Stimulated activated CD4-positive, alpha-beta T cell treated with anti-CD3 and anti-CD28 coated beads, Interleukin-1b, Interleukin-23, amount 100 ng/mL, for 4 hours (primary cell): ENCODE measurements around the gene ARHGDIA.
"Not testable (repeated sequence)": the region's sequence is repeated elsewhere in the genome, so short reads cannot be mapped to it uniquely, and the experiment has no call there.

Source experiments
- DNase-seq, 2 donors: peaks; one replicate each; pipeline ENCODE4 v3.0.0-alpha.2; 2020; ENCODE audit warnings: low read depth in 2 of 2

The ARHGDIA gene

DNA sequence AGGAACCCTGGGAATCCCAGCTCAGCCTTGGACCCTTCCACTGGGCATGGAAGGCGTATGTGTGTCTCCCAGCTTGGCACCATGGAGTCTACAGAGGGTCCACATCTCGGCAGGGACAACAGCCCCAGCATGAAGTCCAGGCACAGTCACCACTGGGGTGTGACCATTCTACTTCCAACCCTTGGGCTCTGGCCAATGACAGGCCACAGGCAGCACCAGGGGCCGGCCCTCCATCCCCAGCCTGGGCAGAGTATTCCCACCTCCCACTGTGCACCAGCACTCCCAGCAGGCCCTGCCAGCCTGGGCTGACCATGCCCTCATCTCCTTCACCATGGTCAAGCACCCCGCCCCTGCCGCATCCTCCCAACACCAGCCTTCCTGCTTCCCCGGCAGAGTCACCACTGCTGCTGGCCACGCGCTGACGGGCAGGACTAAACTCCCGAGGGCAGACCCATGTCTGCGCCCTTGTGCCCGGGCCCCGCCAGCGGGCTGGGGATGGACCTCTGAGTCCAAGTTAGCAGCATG lies 26.7 kb downstream of the ARHGDIA start:
- DNase-seq: no peak

DNA sequence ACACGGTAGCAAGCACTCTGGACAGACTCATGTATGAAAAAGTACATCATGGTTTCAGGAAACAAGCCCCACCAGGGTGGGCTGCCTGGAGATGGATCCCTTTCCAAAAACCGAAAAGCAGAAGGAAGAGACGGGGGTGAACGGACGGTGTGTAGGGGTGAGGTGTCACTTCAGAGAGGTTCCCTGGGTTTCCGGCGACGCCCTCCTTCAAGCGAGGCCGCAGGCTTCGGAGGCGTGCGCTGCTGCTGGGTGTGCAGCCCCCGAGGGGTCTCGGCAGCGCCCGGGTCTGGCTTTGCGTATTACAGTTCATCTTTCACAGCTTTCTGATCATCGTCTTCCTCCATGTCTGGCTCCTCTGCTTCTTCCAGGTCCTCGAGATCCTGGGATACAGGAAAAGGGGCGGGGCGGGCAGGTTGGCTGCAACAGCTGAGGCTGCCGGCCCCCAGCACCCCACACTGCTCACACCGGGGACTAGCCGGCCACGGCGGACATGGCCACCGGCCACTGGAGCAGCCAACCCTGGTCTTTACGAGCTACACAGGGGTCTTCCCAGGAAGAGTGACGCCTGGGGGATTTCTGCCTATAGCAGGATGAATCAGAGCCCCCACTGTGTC lies 27.3 kb downstream of the ARHGDIA start:
- no peak for DNase-seq

DNA sequence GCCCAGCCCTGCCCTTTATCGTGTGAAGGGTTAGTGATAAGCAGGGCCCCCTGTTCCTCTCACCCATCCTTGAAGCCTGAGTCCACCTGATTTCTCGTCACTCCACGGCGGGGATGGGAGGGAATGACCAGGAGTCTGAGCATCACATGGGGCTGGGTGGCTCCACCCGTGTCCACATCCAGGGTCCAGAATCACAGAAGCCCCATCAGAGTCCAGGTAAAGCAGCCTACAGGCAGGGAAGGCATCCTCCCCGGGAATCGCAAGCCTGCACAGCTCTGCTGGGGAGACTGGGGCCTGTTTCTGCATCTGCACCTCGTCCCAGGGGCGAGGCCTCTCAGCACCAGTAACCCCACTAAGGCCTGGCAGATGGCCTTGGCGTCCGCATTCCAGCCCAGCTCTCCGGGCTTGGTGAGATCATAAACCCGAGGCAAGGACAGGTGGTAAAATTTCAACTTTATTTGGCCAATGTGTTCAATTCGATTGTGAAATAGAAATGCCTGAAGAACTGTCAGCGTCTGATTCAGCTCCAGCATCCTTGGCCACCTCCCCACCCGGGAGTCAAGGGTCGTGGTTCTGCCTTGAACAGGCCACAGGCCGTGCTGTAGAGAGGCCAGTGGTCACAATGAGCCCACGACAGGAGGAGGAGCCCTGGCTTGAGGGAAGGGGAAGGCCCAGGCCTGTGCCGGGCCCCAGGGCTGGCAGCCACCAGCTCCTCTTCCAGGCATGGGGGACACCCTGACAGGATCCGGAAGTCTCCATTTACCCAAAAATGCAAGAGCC lies 28.2 kb downstream of the ARHGDIA start:
- no peak for DNase-seq

DNA sequence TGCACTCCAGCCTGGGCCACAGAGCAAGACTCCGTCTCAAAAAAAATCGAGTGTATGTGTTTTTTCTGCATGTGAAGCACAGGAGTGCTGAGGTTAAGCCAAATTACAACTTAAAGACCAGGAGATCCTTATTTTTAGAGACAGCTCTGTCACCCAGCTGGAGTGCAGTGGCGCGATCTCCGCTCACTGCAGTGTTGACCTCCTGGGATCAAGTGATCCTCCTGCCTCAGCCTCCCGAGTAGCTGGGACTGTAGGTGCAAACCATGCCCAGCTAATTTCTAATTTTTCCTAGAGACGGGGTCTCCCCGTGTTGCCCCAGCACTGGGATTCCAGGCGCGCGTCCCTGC lies 28.8 kb downstream of the ARHGDIA start:
- no peak for DNase-seq

DNA sequence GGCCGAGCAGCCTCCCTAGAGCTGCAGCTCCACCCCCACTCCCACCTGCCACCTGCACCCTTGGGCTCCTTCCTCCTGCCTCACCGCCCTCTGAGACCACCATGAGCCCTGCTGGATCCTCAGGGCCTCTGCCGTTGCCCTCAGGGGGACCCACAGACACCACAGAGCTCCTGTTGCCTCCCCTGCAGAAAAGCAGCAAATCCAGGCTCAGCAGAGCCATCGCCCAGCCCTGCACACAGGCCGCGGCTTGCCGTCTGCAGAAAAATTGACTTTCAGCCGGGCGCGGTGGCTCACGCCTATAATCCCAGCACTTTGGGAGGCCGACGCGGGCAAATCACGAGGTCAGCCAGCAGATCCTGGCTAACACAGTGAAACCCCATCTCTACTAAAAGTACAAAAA lies 29.3 kb downstream of the ARHGDIA start:
- no peak for DNase-seq

DNA sequence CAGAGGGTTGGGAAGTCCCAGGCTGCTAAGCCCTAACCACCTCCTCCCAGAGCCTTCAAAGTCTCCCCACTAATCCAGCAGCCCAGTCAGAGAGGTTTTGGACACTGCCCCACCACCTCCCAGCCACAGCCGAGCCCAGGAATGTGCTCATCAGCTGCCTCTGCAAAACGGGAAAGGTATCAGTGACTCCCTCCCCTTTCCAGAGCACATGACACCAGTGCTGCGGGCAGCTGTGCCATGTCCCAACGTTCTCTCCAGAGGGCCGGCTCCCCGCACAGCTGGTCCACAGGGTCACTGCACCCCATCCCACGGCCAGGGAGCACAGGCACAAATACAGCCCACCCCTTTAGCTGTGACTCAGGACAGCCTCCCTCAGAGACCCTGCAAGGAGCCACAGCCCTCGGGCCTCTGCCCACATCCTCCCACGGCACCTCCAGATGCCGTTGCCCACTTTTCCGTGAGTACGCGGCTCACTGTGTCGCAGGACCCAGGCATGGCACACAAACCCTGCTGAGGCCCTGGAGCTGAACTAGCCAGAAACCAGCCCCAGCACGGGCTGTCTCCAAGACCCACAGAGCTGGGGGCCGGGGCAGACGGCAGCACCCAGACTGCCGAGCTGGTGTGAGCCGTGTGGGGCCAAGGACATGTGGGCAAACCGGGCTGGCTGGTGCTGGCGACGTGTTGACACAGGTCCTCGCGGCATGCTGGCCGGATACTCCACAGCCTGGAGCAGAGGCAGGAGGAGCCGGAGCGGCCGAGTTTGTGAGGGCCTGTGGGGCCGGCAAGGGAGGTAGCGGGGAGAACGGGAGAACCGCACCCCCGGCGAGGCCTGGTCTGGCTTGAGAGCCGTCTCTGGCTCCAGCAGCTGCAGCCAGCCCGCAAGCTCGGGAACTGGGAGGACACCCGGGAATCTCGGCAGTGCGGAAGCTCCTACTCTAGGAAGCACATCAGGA lies 30.0 kb downstream of the ARHGDIA start:
- no peak for DNase-seq

DNA sequence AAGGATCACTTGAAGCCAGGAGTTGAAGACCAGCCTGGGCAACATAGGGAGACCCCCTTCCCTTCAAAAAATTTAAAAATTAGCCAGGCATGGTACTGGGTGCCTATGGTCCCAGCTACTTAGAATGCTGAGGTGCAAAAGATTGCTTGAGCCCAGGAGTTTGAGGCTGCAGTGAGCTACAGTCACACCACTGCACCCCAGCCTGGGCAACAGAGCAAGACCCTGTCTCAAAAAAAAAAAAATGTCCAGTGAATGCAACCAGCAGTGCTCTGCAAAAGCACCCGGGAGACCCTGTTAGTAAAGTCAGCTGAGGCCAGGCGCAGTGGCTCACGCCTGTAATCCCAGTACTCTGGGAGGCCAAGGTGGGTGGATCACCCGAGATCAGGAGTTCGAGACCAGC lies 31.1 kb downstream of the ARHGDIA start:
- not testable (repeated sequence) for DNase-seq

DNA sequence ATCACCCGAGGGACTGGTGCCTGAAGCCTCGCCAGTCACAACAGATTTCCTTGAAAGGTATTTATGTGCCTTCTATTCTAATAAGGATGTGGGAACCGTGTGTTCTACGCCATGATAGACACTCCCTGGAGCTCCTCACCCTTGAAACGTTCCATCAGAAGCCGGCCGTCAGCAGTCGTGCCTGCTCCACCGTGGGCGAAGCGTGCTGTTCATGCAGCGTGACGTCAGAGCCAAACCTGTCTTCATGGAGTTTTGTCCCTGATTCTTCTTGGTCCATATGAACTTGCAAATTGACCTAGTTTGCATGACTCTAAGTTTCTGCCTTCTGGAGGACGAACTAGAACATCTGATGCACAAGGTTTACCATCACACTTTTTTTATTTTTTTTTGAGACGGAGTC lies 31.8 kb downstream of the ARHGDIA start:
- no peak for DNase-seq

DNA sequence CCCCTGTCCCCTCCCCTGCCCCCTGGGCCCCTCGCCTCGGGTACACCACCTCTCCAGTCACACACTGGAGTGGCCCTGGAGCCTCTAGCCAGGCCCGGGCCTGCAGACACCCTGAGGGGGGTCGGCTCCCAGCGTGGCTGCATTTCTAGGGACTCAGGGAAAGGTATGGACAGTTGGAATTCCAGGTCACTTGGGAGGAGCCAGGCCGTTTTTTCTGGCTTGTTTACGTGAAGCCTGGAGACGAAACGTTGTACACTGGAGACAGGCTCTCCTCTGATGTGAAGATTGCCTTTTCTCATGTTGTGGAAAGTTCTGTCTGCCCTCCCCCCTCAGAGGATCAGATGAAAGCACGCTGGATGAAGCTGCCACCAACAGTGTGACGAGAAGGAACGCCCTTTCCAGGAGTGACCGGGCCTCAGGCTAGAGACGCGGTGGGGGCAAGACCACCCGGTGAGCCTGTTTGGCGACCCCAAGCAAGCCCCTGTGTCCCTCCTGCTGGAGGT lies 32.3 kb downstream of the ARHGDIA start:
- DNase-seq: no peak

DNA sequence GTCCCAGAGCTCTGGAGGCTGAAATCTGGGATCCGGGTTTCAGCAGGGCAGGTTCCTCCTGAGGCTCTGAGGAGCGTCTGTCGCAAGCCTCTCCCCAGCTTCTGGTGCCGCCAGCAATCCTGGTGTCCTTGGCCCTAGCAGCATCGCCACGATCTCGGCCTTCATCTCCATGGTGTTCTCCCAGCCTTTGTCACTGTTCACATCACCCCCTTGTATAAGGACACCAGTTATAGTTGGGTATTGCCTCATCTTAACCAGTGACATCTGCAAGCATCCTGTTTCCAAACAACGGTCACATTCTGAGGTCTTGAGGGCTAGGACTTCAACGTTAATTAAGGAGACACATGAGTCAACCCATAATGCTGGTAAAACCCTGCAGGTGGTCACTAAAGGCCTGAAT lies 33.5 kb downstream of the ARHGDIA start:
- DNase-seq: no peak

DNA sequence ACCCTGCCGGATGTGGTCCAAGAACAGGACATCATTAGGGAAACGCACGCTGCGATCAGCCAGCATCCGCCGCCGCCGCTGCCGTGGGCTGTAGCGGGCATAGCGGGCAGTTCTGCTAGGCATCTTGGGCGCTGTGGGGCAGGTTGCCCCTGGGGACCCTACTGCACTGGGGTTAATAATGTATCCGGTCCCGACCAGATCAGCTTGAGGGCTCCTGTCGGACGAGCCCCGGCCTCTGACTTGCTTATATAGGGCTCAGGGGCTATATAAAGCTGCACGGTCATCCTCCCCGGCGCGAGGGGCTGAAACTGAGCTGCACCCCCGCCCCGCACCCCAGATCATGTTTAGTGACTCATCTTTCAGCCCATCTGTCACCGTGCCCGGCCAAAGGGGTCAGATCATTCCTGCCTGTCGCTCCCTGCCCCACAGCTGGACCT lies 36.3 kb downstream of the ARHGDIA start, which contains the start of gene PPP1R27:
Gene PPP1R27, minus strand, starts transcription at position 220 of the 437 bp plus-strand sequence. Its CDS starts 97 bp downstream, at position 123.
- DNase-seq: no peak

DNA sequence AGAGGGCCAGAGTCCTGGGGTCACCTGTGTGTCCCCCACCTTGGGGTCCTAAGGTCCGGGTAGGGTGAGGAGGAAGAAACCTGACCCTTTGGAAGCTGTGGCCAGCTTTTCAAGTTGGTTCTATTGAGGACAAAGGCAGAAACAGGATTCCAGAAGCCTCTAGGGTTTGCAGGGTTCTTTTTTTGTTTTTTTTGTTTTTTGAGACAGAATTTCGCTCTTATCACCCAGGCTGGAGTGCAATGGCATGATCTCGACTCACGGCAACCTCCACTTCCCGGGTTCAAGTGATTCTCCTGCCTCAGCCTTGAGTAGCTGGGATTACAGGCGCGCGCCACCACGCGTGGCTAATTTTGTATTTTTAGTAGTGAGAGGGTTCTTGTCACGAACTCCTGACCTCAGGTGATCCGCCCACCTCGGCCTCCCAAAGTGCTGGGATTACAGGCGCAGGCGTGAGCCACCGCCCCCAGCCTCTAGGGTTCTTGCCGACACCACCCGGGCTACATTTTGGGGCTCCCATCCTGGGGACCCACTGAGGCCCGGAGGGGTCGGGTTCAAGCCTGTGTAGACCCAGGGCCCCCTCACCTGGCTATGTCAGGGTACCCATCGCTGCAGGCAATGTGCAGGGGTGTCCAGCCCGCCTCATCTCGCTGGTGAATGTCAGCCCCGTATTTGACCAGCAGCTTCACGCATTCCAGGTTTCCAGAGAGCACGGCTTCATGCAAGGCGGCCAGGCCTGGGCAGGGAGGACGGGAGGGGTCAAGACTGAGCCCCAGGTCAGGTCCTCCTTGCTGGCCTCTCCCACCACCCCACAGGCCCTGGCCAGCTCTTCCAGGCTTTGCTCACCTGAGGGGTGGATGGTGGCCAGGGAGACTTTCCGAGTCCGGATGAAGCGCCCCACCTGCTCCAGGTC lies 37.0 kb downstream of the ARHGDIA start:
- no peak for DNase-seq

DNA sequence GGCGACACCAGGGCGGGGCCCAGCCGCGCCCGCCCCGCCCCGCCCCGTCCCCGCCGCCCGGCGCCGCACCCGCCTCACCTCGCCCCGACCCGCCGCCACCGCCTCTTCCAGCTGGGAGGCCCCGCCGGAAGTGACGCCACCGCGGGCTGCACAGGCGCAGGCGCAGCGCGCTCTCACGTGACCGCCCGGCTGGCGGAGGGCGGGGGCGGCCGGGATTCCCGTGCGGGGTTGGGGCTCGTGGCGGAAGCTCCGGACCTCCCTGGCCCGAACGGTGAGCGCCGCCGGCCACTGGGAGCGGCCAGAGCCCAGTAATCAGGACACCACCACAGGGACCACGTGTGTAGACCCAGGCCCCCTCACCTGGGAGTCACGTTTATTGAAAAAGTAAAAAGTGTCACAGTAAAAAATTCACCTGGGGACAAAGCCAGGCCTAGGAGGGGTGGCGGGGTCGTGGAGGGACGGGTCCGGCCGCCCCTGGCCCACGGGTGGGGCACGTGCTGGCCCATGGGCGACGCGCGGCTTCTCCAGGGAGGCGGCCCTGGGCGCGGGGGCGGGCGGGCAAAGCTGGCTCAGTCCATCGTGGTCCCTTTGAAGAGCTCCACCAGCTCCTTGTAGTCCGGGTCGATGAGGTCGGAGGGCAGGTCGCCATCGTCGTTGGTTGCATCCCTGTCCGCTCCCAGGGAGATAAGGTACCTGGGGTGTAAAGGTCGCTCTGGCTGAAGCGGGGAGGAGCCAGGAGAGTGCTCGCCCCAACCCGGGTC lies 37.8 kb downstream of the ARHGDIA start, which contains the start of gene MCRIP1:
Gene MCRIP1, minus strand, starts transcription at position 132 of the 761 bp plus-strand sequence. CDS start 8,785 bp downstream, outside the sequence.
- DNase-seq: peak; percentile 91 to 96

DNA sequence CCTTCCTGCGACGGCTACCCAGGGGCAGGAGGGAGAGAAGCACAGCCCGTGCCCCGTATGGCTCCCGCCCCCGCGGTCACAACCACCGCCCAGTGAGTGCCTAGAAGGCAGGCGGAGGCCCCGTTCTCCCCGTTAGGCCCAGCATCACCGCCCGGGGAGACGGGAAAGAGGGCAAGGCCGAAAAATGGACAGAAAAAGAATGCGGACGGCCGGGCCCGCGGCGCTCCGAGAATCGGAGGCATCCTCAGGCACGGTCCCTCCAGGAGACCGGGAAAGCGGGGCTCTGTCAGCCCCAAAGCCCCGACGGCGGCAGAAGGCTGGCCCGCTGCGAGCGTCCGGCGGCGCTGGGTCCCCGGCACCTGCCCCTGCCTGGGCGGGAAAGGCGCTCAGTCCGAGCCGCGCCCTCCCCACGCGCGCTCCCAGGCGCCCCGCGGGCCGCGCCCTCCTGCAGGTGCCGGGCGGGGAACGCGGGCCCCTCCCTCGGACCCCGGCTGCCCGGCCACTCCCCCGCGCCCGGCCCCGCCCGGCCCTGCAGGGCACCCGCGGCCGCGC lies 38.5 kb downstream of the ARHGDIA start:
- DNase-seq: peak; percentile 34 to 38

DNA sequence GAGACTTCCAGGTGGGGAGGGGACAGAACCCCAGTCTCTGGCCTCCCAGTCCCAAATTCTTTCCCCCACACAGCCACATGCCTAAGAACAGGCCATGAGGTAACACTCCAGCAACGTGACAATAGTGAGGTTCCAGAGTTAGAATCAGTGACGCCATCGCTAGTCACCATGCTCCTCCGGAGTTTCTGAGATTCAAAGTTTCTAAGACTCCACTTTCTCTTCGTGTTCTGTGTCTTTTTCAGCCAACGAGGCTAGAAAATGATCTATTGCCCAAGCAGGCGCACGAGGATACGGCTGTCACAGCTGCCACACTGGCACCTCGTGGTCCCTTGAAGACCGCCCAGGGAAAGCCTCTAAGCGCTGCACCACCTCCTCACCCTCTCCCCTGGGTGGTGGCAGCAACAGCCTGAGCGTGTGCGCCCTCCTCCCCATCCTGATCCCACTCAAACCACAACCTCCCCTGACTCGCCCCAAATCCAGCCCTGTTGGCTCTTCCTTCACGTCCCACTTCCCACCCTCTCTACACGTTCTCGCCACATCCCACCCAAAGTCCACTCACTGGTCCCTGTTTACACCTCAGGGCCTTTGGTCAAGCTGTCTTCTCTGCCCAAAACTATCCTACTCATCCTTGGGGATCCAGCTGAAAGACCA lies 39.1 kb downstream of the ARHGDIA start:
- peak; percentile 29 to 31 for DNase-seq

DNA sequence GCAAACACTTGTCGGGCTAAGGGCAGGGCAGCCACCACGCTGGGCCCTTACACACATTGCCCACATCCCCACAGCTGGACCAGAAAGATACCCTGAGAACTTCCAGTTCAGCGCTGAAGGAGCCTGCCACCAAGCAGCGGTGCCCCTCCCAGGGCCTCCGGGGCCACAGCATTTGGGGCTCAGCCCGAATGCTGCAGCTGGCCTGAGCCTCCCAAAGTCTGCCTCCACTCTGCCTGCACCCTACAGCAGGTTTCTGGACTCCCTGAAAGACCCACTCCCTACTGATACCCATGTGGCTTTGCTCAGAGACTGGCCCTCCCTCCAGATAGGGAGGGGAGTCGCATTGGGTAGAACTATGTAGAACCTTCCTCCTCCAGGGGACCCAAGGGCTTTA lies 39.6 kb downstream of the ARHGDIA start:
- DNase-seq: no peak

DNA sequence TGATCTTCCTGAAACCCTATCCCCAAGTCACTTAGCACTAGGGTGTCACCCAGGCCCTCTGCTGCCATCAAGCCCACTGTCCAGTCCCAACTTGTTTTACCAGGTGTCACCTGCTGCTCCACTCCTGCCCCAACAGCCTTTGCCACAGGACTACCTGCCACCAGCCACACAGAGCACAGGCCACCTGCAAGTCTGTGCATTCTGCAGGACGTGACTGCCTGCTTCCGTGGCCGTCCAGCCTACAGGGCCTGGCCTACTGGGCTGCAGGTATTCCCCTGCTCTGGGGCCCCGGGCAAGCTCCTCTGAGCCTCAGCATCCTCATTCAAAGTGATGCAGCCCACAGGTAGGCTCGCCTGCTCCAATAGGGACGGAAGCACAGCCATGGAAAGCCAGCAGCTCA lies 41.3 kb downstream of the ARHGDIA start:
- DNase-seq: no peak

DNA sequence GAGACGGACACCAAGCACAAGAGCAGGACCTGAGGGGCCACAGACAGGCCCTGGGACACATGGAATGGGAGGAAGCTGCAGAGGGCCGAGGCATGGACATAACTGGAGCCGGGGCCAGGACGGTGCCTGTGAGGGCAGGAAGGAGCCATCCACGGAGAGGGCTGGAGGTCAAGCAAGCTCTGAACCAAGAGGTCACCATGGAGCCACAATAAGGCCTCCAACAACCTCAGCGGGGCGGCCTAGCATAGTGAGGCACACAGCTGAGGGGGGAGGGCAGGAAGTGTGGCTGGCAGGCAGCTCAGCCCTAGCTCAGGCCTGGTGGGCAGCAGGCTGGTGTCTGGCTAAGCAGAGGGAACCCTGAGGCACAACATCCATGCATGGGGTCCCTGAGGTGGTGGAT lies 42.5 kb downstream of the ARHGDIA start:
- no peak for DNase-seq

DNA sequence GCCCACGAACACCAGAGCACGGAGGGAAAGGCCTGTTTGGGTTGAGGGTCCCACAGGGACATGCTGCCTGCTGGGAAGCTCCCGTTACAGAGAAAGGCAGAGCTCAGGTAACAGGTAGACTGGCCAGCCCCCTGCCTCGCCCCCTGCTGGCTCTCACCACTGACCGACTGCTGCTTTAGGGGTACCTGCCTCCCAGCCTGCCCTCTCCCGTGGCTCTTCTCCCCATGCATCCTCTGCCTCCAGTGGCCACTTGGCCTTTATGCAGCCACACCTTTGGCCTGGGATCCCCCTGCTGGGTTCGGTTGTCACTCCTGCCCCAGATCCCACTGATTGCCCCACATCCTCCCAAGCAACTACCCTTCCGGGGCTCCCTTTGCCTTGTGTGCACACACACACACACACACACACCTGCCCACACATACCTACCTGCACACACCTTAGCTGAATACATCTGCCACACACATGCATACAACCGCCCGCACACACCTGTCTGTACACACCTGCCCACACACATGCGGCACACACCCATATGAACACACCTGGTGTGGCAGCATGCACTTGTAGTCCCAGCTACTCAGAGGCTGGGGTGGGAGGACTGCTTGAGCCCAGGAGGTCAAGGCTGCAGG lies 45.2 kb downstream of the ARHGDIA start:
- no peak for DNase-seq
